Measurements from ENCODE around the gene CYSLTR2.

Gene CYSLTR2

DNA sequence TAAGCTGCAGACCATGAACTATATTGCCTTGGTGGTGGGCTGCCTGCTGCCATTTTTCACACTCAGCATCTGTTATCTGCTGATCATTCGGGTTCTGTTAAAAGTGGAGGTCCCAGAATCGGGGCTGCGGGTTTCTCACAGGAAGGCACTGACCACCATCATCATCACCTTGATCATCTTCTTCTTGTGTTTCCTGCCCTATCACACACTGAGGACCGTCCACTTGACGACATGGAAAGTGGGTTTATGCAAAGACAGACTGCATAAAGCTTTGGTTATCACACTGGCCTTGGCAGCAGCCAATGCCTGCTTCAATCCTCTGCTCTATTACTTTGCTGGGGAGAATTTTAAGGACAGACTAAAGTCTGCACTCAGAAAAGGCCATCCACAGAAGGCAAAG, 53.7 kb downstream of the CYSLTR2 start:
- no peak for DNase-seq

DNA sequence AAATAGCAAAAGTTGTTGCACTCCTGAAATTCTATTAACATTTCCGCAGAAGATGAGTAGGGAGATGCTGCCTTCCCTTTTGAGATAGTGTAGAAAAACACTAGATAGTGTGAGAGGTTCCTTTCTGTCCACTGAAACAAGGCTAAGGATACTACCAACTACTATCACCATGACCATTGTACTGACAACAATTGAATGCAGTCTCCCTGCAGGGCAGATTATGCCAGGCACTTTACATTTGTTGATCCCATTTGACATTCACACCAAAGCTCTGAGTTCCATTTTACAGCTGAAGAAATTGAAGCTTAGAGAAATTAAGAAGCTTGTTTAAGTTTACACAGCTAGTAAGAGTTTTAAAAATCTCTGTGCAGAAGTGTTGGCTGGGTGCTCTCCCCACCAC, 55.0 kb downstream of the CYSLTR2 start:
- no peak for DNase-seq

DNA sequence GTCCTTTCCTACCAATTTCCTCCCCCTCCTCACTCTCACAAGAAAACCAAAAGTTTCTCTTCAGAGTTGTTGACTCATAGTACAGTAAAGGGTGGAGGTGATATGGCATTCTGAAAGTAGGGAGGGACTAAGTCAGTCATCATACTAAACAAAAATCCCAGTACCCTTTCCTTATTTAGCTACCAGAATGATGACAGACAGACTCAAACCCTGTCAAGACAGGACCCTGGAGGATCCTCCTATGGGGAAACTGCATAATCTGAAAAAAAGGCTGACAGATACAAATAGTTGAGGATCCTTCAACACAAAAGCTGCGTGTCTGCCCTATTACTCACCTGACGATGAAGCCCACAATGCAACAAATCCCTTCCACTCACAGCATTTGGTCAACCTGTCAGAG, 55.5 kb downstream of the CYSLTR2 start:
- no peak for DNase-seq

GRCh38 chr13:48710160-48710559, 56.4 kb downstream of the CYSLTR2 start:
- DNase-seq = no peak

DNA sequence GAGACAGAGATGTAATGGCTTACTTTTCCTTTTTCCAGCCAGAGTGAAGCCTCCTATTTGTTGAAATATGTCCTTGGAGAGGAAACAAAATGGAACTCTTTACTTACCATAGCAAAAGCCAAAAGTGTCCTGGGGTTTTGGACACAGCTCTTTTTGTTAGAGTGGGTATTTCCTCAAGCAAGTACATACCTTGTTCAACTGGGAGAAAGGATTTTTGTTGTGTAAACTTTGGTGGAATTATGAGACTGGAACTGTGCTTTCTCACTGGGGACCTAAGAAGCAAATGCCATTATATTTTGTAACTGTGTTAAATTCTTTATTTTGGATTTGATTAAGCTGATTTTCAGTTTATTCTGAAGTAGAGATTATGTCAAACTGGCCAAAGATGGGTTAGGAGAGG, 58.4 kb downstream of the CYSLTR2 start:
- DNase-seq = no peak

DNA sequence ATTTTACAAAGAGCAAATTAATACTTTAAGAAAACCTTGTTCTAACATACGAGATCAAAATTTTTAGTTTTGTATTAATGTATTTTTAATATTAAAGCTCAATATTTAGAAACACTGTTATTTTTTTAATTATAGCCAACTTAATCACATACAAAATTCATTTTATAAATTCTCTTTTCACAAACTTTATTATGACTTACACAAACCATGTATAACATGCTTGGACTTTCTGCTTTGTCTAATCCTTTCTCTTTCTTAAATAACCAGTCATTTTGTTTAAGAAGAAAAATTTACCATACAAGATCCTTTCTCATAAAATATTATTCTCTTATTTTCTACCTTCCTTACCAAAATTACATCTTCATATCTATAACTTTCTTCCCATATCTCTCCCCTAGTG, 62.2 kb downstream of the CYSLTR2 start:
- DNase-seq = no peak

GRCh38 chr13:48720621-48721020, 66.9 kb downstream of the CYSLTR2 start:
- no peak for DNase-seq

DNA sequence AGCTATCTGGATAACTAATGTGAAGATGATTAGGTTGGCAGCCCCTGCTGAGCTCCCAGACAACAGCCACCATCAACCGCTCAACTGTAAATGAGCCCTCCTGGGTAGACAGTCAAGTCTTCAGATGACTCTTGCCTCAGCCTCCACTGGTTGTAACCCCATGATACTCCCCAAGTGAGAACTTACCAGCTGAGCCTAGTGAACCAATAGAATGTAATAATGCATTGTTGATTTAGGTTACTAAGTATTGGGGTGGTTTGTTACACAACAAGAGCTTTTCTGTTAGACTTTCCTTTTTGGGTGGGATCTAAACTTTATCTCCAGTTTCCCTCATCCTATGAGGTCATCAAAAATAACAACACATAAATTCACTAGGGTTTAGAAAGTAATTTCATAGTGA, 69.4 kb downstream of the CYSLTR2 start:
- no peak for DNase-seq

DNA sequence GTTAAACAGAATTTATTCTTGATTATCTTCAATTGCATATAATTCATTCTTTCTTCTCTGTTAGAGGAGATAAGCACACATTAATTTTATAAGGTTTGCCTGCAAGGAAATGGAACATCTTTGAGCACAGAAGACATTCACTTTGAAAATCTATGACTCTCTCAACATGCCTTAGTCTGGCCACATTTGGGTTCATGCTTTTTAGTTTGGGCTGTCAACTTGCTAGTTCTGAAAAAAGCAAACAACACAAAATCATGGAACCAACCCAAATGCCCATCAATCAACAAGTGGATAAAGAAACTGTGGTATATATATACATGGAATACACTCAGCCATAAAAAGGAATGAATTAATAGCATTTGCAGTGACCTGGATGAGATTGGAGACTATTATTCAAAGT, 71.5 kb downstream of the CYSLTR2 start:
- no peak for DNase-seq

GRCh38 chr13:48726711-48727110, 73.0 kb downstream of the CYSLTR2 start:
- no peak for DNase-seq

DNA sequence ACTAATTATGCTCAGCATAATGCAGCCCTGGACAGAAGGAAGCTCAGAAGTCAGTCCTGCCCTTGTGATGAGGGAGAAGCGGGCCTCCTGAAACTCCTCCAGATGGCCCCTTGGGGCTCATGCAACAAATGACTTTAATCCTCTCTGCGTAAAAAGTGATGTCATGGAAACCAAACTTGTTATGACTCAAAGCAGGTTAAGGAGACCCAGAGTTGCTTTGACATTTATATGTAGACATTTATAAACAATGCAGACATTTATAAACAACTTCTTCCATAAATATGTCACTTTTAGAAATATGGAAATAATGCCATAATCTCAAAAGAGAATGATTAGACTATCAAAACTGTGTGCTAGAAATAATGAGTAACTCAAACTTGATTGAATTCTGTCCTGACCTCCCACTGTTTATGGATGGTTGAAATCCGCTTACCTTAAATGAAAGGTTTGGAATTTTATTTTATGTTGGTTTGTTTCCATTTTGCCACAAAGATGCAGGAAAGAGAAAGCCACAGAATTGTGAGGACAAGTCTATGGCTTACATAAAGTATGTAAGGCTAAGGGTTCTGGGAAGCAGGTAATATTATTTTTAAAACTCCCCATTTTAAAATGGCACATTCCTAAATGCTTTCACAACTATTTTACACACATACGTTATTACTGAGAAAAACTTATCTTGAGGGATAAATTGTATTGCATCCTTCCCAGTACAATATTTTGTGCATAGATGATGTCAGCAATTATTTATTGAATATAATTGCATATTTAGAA, 73.7 kb downstream of the CYSLTR2 start:
- no peak for DNase-seq

- no peak for DNase-seq
Measured at GRCh38 chr13:48728226-48728625, 74.5 kb downstream of the CYSLTR2 start.

GRCh38 chr13:48728876-48729275, 75.1 kb downstream of the CYSLTR2 start:
- DNase-seq = no peak

- DNase-seq = no peak
Measured at GRCh38 chr13:48729856-48730255, 76.1 kb downstream of the CYSLTR2 start.

GRCh38 chr13:48731001-48731658, 77.4 kb downstream of the CYSLTR2 start:
- DNase-seq = no peak

DNA sequence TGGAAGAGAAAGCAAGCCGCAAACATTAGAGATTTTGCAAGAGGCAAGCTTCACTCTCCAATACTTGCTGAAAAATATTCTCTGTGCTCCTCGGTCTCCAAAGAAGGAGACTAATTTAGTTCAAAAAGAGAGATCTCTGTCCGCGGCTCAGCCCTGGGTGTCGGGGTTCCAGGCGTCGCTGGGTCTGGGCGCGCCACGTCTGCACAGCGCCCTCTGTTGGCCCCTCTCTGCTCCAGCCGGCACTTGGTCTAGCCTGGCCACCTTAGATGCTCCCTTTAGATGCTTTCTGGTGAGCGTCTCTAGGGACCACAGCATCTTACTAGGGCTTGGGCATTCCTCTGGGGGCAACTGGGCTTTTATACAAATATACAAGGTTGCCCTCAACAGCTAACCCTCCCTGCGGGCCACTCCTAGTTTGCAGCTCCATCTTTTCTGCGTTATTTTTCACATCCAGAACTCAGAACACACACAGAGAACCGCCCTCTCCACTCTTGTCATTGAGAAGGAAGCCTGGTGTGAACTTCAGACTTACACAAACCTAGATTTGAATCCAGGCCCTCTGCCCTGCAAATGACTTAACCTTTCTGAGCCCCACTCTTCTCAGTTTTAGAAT, 78.3 kb downstream of the CYSLTR2 start:
- DNase-seq = no peak

- DNase-seq = no peak
Measured at GRCh38 chr13:48733739-48734335, 80.1 kb downstream of the CYSLTR2 start.

- no peak for DNase-seq
Measured at GRCh38 chr13:48735571-48735970, 81.8 kb downstream of the CYSLTR2 start.

DNA sequence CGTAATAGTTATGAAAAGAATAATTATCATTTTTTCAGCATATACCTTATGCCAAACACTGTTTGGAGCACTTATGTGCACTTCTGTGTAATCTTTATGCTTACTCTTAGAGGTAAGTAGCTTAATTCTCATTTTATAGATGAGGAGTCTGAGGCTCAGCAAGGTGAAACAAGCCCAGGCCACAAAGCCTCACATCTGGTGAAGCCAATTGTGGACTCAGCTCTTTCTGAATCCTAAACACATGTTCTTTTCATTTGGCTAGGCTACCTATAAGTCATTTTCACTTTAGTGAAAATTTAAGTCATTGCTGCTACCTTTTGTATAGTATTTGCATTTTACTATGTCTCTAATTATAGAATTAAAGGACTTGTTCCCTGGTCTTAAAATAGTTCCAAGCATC, 84.0 kb downstream of the CYSLTR2 start:
- no peak for DNase-seq

DNA sequence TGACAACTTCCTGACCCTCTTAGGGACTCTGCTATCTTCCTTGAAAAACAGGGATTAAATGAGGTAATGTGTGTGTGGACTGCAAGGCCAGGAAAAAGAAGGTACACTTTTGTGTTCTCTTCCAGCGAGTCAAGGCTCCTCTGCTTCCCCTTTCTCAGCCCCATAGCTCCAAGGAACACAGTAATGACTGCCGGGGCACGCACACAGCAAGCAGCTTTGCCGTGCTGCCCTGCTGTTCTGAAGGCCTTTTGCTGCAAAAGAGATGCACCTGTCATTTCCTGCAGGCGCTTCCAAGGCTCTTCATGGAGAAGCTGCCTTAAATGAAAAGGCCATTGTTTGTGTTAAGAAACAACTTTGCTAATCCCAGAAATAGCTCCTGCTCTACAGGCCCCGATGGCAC, 84.6 kb downstream of the CYSLTR2 start:
- no peak for DNase-seq

DNA sequence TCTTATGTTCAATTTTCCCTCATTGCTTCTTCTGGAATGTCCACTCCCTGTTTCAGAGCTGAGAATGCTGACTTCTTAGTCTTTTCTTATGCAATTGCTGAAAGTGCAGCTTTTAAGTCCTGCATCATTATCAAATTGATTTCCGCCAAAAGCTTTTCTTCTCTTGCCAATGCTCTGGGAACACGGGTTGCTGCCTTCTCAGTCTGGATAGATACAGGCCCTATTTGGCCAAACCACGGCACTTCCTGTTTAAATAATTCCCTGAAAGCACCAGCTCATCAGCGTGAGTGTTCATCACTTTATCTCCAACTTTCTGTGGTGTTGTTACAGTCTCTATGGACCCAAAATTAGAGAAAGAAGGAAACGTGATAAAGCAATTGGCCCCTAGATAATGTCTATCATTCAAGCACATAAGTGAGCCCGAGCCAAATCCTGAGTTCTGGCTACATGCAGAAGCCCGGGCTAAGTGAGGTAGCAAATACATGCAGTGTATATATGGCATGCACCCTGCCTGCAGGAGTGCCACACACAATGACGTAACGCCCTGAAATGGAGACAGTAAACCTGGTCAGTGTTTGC, 85.7 kb downstream of the CYSLTR2 start:
- no peak for DNase-seq

DNA sequence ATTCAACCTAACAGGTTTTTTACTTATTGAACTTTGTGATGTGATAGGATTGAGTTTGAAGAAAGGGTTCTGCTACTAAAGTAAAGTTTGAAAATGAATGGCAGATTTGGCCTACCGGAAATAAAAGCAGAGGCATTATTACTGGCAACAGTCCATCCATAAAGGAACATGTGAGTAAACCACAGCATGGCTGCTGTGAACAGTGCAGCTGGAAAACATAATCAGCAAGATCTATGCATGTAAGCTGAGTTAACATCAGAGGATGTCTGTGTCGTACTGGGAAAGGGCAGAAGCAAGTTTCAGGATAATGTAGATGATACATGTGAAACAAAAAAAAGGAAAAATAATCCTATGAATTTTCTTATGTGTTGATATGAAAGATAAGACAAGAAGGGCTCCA, 87.6 kb downstream of the CYSLTR2 start:
- DNase-seq = no peak

- DNase-seq = no peak
Measured at GRCh38 chr13:48746821-48747220, 93.1 kb downstream of the CYSLTR2 start.

DNA sequence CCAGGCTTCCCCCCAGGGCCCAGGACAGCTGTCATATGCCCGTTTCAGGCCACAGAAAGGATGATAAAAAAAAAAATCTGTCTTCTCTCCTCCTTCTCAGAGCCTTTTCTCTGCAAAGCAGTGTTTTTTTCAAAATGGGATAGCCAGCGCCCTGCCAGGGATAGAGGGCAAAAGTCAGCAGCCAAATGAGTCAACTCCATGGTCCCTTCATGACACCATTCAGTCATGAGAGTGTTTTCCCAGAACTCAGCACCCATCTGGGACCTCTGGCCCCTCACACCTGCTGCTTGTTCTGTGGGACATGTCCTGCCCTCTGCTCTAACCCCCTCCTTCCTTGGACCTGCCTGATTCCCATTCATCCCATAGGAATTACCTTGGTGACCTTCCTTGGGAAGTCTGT, 95.0 kb downstream of the CYSLTR2 start:
- no peak for DNase-seq

Data from NCI-H2227 treated with DMSO at 0.1 percent for 48 hours (cell line).